Fibroblast of peridontal ligament (primary cell): ENCODE results near the gene CCR4.
"Not testable (repeated sequence)": the region's sequence is repeated elsewhere in the genome, so short reads cannot be mapped to it uniquely, and the experiment has no call there.

Experiments used
- DNase-seq: peaks from one replicate; pipeline ENCODE4 v3.0.0-alpha.2; 2010; ENCODE audit errors: extremely low read depth

CCR4 gene

DNA sequence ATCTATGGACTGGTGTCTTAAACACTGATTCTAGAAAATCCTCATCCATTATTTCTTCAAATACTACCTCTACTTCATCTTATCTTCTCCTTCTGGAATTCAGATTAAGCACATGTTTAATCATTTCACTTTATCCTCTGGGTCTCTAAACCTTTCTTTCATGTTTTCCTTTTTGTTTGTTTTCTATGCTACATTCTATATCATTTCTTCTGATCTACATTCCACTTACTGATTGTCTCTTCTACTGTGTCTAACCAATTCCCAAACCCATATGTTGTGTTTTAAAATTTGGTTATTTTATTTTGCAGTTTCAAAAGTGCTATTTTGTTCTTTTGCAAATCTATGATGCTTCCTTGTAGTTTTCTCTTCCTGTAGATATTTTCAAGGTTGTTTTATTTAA is 31.7 kb downstream of the CCR4 start:
- no peak for DNase-seq

DNA sequence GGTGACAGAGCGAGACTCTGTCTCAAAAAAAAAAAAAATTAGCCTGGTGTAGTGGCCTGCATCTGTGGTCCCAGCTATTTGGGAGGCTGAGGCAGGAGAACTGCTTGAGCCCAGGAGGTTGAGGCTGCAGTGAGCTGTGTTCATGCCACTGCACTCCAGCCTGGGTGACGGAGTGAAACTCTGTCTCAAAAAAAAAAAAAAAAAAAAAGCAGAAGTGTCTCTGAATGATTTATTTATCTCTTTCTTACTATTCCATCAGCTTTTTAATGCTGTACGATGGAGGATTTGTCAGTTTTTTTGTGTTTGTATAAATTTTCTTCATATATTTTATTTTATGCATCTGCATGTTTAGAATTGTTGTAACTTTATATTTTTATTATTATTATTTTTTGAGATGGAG is 33.5 kb downstream of the CCR4 start:
- not testable (repeated sequence) for DNase-seq

DNA sequence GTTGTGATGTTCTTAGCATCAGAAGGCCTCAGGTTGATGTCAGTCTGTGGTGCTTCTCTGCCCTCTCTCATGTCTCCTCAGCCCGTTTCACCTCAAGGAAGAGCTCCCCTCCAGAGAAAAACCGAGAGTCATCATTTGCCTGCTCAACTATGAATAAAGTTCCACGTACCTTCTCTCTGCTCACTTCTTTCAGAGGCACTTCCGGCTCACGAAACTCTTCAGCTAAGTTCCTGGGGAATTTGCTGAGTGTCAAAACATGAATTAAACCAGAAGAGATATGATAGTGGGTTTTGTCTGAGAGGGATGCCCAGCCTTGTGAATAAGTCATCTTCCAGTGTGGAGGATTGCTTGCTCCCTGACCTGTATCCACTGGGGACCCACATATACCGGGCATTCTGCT is 37.7 kb downstream of the CCR4 start:
- no peak for DNase-seq

DNA sequence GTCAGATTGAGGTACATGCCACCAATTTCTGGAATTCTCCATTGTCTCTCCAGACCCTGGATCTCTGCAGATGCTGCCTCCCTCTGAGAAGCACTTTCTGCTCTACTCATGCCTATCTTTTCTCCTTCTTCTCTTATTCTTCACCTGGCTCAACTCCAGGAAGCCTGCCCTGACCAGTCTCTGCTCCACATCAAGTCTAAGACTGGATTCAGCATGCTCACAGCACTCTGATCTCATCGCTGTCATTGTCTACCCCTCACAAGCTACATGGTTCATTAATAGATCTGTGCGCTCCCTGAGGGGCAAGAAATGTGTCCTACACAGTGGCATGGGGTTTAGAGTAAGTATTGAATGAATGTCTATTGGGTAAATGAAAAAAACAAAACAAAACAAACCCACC is 38.7 kb downstream of the CCR4 start:
- DNase-seq, result no peak

DNA sequence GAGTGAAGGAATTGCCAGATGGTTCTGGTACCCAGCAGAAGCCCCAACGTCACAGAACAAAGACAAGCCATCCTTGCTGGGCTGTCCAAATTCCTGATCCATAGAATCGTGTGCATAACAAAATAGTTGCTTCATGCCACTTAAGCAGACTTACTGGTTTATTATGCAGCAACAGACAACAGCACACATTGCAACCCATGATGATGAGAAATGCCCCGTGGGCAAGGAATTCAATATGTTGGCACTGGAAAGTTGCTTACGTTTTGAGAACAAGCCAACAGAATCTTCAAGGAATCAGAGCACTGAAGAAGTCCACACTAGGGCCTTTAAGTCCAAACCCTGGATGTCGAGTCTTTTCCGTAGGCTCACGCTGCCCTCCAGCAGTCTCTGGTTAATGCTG is 40.3 kb downstream of the CCR4 start:
- DNase-seq, result no peak

DNA sequence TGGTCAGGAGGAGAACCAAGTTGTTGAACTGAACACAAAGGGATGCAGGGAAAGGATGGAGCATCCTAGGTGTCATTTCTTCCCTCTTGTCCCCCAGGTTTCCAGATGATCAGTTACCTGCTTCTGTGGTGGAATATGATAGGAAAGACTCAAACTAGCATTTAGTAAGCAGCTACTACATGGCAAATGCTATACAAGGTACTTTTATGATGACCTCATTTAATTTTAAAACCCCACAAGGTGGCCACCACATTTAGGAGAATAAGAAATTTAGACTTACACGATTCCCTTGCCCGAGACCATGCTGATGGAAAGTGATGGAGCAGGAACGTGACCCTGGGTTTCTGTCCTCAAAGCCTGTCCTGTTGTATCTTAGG is 40.9 kb downstream of the CCR4 start:
- DNase-seq, result no peak

DNA sequence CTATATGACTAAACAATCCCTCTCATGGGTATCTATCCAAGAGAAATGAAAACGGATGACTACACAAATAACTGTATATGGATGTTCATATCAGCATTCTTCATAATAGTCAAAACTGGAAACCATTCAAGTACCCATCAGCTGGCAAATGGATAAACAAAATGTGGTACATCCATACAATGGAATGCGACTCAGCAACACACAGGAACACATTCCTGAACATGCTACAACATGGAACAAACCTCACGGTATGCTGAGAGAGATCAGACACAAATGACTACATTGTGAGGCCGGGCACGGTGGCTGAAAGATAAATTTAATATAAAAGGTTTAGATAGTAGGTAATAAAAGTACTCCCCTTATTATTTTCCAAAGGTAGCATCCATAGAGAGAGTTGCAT is 42.6 kb downstream of the CCR4 start:
- no peak for DNase-seq

DNA sequence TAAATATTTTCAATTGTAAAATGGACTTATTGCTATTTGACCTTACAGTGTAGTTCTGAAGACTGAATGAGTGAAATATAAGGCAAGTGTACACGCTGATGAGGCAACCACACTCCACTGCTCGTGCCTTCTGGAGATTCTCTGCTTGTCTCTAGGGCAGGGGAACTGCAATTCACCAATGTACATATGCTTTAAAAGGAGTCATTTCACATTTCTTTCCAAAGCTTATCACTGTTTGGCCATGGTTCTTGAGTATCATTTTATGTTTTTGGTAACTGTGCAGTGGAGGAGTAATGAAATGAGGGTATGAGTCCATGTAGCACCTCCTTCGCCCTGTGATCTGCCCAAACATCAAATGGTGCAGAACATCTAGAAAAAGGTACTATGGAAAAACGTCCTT is 43.7 kb downstream of the CCR4 start:
- DNase-seq, result no peak

DNA sequence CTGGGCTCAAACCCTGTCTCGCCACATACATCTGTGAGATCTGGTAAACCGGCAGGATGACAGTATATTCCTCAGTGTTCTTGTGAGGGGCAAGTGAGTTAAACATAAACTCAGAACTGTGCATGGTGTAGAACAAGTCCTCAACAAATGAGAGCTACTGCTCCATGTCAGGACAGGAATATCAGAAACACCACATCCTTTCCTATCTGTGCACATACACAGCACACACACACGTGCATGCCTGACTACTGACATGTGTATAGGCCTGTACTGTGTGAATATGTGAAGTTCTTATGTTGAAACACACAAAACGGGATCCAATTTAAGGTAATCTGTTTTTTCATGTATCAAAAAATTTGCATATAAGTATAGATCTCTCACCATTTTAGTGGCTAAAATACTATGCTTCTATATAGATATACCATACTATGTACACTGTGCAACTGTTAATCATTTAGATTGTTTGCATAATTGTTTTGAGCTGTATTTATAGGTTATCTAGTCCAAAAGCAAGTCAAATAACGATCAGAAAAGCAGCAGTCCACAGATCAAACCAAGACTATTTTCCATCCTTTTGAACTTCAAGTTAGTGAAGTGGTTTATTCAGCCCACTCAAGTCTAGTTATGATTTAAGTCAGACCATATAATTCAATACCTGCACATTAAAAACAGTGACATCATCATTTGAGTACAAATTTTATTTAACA is 44.8 kb downstream of the CCR4 start:
- DNase-seq, result no peak

DNA sequence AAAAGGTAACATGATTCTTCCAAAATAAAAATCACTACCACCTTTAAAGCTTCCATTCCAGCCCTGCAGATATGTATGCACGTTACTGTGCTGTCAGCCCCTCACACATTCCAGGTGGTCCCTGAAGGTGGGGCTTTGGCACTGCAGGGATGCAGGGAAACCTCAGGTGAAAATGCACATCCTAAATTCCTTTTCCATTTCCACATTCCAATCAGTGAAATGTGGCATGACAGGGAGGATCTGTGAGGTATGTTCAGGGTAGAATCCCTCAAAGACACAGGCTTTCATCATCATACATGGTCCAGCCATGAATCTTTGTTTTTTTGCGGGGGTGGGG is 45.3 kb downstream of the CCR4 start:
- DNase-seq, result no peak

DNA sequence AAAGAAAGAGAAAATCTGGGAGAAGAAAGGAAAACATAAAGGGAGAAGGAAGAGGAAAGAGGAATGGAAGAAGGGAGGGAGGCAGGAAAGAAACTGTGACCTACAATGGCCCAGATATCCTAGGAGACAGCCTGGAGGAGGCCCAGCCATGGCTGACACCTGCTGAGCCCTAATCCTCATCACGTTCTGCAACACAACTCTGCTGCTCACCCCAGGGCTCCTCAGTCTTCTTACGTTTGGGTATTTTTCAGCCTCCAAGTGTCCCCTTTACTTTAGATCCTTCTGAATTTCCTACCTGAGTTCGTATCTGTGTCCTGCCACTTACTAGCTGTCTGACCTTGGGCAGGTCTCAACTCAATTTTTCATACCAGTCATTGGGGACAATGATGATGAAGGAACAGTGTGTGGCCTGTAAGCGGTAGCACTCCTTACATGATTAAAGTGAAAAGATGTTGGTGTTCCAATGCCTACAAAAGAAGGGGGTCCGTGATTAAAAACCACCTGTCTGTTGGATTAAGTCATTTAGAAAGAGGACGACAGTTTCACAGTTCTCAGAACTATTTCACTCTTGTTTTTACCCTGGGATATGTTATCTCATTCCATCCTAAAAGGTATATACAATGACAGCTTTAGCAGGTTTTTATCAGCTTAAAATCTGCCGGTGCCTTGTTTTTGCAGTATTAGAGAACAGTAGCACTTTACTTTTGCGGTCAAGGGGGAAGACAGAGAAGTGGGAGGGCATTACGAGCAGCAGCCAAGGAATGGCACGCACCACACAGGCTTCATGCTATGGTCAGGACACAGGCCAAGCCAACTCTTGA is 47.4 kb downstream of the CCR4 start:
- DNase-seq, result no peak

DNA sequence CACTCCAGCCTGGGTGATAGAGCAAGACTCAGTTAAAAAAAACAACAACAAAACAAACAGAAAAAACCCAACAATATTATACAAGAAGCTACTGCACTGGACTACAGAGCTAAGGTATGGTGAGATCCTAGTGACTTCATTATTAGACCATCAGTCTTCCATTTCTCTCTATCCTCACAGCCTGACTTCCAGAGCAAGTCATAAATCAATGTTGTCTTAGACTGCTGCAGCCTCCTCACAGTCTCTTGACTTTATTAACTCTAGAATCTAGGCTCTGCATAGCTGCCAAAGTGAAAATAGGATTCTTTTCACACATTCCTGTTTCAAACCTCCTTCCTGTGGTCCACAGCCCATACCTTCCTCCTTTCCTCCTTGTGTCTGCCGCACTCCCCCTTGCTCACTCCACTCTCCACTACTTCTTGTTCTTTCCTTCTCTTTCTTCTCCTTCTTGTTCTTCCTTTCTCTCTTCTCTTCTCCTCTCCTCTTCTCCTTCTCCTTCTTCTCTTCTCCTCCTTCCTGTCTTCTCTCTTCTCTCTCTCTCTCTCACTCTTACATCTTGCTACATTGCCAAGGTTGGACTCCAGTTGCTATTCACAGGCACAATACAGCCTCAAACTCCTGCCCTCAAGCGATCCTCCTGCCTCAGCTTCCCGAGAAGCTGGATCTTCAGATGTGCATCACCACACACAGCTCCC is 49.4 kb downstream of the CCR4 start:
- no peak for DNase-seq

DNA sequence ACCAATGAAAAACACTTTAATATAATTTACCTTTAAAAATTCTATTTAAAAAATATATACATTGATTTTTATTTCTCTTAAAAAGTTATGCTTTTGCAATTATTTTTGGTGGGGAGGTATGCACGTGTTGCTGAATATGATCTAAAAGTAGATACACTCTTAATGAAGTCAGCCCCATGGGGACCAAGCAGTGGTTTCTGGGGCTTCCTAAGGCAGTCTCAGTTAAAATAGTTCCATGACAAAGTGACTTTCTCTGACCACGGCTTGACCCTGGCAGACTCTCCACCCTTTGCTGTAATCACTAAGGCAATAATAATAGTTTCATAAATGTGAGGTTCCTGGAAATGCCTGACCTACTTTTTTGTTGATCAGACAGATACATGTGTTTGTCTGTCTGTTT is 50.4 kb downstream of the CCR4 start:
- DNase-seq, result peak; percentile 25

DNA sequence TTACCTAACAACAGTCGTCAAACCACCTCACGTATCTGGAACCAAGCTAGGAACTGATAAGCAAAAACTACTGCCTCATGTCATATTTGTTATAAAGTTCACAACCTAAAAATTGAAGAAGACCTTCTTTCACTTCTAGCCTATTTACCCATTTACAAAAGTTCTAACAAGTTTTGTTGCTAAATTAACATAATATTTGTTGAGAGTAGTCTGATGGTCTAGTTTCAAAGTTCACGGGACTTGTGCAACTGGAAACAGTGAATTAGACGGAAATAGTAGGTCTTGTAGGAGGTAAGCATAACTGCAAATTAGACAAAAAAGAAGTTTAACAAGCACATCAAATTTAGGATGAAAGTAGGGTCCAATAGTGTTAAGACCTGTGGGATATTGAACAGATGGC is 51.9 kb downstream of the CCR4 start:
- DNase-seq, result no peak

DNA sequence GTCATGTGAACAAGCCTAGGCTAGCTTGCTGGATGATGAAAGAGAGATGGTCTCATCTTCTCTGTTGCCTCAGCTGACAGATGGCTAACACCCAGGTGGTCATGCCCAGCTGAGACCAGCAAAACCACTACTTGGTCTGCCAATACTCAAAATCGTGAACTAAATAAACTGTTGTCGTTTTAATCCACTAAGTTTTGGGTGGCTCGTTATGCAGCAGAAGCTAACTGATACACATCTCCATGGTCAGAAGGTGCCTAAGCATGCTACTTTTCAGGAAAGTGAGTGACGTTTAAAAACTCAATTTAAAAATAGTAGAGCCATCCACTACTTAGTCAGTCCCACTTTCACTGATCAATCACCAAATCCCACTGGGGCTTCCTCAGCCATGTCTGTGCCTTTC is 52.8 kb downstream of the CCR4 start:
- no peak for DNase-seq

DNA sequence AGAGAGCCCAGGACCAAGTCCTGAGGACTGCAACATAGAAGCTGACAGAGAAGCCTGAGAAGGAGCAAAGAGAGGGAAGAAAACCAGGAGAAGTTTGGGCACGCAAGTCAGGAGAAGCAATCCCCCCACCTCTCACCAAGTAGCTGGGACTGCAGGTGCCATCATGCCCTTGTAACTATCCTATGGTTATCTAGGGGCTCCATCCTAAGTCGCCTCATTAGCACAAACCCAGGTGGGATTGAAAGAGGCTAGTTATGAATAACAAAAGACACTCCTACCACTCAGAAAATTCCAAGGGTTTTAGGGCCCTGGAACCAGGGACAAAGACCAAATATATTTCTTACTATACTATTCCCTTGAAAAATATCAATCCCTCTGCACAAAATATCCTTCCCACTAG is 53.5 kb downstream of the CCR4 start:
- no peak for DNase-seq
